HepG2 (cell line): ENCODE results near the gene TNP2. TPM values are rescaled to one million over a fixed set of nuclear protein-coding genes. Genes with fewer than 3 reads are reported as not detected.

Experiments
- ARID2 ChIP-seq: sonication (generic); formaldehyde crosslinking; IDR thresholded peaks from 2 replicates; pipeline ENCODE4 v1.8.1; 2022; ENCODE audit warnings: mild to moderate bottlenecking, missing genetic modification reagents, borderline replicate concordance
- E2F2 ChIP-seq: sonication (generic); formaldehyde crosslinking; IDR thresholded peaks from 2 replicates; pipeline ENCODE4 v1.4.0; 2020; ENCODE audit warnings: missing genetic modification reagents, borderline replicate concordance
- HMGXB4 ChIP-seq, 2 experiments: sonication (generic) in 1 of 2; formaldehyde crosslinking in 1 of 2; IDR thresholded peaks; 2 replicates each; pipeline versions ENCODE4 v1.4.0 to v1.6.1; 2018 to 2020; ENCODE audit warnings: missing genetic modification reagents in 2 of 2, borderline replicate concordance in 1 of 2, low read depth in 1 of 2, mild to moderate bottlenecking in 1 of 2, missing biosample characterization in 1 of 2
- SIX4 ChIP-seq: sonication (generic); formaldehyde crosslinking; IDR thresholded peaks from 2 replicates; pipeline ENCODE4 v1.4.0; 2020; ENCODE audit warnings: missing genetic modification reagents
- SP140L ChIP-seq: sonication (generic); formaldehyde crosslinking; IDR thresholded peaks from 2 replicates; pipeline ENCODE4 v1.4.0; 2020; ENCODE audit warnings: missing genetic modification reagents, borderline replicate concordance
- ZNF44 ChIP-seq: sonication (generic); formaldehyde crosslinking; IDR thresholded peaks from 2 replicates; pipeline ENCODE4 v1.5.1; 2020; ENCODE audit warnings: mild to moderate bottlenecking, missing genetic modification reagents
- polyA plus RNA-seq, 8 experiments: library from polyadenylated mRNA; depleted of rRNA in 3 of 8; stranded (reverse) in 7 of 8; unstranded in 1 of 8; fragments of >200 nt; fragmentation: Illumina TruSeq in 4 of 8; extraction: Trizol in 4 of 8; gene quantifications; 2 replicates each; pipeline versions ENCODE4 v1.2.1 to v1.2.3, GENCODE V29; 2011 to 2016; ENCODE audit warnings: low read depth in 4 of 8, missing spikeins in 1 of 8, mixed read lengths in 1 of 8; ENCODE audit not compliant: insufficient read depth in 1 of 8
- total RNA-seq, 5 experiments: library from RNA; depleted of rRNA; stranded (reverse); fragments of >200 nt; fragmentation: Illumina TruSeq; extraction: Trizol; gene quantifications; 2 replicates each; pipeline ENCODE4 v1.2.3, GENCODE V29; 2016; ENCODE audit warnings: low read depth in 1 of 5
- TF ChIP-seq, protein P1 (sequence below): sonication (generic); formaldehyde crosslinking; IDR thresholded peaks from 2 replicates; pipeline ENCODE4 v1.4.0; 2020; ENCODE audit warnings: mild to moderate bottlenecking, low read depth, missing genetic modification reagents
- TF ChIP-seq, protein P2 (sequence below): sonication (generic); formaldehyde crosslinking; IDR thresholded peaks from 2 replicates; pipeline ENCODE4 v1.4.0; 2020; ENCODE audit warnings: missing genetic modification reagents
- TF ChIP-seq, protein P3 (sequence below): sonication (generic); formaldehyde crosslinking; IDR thresholded peaks from one replicate; pipeline ENCODE4 v1.5.1; 2020; ENCODE audit warnings: mild to moderate bottlenecking, missing genetic modification reagents; ENCODE audit errors: not compliant biosample characterization

The TNP2 gene
- total and polyA plus RNA-seq, 2 of the 13 experiments (the other 11 are each of a cell fraction or from before 2014, with no cell fraction given) = not detected

DNA sequence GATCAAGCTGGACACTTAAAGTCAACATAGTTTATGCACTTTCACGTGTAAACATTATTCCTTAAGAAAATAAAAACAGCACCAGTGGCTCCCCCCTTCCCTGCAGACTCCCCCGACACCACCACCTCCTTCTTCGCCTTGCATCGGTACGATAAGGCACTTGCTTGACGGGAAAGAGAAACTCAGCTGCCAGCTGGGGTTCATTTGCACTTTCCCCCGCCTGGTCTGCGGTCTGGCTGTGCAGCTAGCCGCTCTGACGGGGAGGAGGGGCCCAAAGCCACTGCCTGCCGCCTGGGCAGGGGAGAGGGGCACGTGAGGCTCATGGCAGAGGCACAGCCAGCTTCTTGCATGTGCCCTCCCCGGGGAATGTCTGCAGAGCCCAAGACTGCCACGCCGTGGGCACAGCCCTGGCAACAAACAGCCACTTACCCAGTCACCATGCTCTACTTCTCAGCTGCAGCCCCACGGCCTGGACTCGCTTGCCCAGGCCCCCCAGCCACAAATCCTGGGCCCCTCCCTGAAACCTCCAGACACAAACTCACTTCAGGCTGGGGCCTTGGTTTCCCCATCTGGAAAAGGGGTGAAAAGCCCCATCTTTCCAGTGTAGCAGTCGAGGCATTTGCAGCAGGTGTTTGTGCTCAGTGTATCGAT, 28.5 kb upstream of the TNP2 start (continued):
- TF ChIP-seq, protein P1, sequence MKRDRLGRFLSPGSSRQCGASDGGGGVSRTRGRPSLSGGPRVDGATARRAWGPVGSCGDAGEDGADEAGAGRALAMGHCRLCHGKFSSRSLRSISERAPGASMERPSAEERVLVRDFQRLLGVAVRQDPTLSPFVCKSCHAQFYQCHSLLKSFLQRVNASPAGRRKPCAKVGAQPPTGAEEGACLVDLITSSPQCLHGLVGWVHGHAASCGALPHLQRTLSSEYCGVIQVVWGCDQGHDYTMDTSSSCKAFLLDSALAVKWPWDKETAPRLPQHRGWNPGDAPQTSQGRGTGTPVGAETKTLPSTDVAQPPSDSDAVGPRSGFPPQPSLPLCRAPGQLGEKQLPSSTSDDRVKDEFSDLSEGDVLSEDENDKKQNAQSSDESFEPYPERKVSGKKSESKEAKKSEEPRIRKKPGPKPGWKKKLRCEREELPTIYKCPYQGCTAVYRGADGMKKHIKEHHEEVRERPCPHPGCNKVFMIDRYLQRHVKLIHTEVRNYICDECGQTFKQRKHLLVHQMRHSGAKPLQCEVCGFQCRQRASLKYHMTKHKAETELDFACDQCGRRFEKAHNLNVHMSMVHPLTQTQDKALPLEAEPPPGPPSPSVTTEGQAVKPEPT (CRISPR knock-in tag) = peak; percentile 81; the same call in 1 of the 2 replicates
- TF ChIP-seq E2F2 (CRISPR knock-in tag) (peak; percentile 52; the same call in 1 of the 2 replicates), ARID2 (CRISPR knock-in tag) (peak; percentile 94), HMGXB4 (CRISPR knock-in tag; IDR thresholded peaks at IDR 0.05; ENCODE audit: borderline replicate concordance in 1 of 2, low read depth in 1 of 2) (peak in 1 of 2 experiments; percentile 23; a peak in 2 of 4 replicates), SIX4 (0 out of 2 replicates have a peak, but pooled peaks have one; percentile 13), ZNF44 (no peak; the same call in 1 of the 2 replicates), SP140L (CRISPR knock-in tag) (no peak)
- TF ChIP-seq, protein P2, sequence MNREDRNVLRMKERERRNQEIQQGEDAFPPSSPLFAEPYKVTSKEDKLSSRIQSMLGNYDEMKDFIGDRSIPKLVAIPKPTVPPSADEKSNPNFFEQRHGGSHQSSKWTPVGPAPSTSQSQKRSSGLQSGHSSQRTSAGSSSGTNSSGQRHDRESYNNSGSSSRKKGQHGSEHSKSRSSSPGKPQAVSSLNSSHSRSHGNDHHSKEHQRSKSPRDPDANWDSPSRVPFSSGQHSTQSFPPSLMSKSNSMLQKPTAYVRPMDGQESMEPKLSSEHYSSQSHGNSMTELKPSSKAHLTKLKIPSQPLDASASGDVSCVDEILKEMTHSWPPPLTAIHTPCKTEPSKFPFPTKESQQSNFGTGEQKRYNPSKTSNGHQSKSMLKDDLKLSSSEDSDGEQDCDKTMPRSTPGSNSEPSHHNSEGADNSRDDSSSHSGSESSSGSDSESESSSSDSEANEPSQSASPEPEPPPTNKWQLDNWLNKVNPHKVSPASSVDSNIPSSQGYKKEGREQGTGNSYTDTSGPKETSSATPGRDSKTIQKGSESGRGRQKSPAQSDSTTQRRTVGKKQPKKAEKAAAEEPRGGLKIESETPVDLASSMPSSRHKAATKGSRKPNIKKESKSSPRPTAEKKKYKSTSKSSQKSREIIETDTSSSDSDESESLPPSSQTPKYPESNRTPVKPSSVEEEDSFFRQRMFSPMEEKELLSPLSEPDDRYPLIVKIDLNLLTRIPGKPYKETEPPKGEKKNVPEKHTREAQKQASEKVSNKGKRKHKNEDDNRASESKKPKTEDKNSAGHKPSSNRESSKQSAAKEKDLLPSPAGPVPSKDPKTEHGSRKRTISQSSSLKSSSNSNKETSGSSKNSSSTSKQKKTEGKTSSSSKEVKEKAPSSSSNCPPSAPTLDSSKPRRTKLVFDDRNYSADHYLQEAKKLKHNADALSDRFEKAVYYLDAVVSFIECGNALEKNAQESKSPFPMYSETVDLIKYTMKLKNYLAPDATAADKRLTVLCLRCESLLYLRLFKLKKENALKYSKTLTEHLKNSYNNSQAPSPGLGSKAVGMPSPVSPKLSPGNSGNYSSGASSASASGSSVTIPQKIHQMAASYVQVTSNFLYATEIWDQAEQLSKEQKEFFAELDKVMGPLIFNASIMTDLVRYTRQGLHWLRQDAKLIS (CRISPR knock-in tag) = no peak
- TF ChIP-seq, protein P3, sequence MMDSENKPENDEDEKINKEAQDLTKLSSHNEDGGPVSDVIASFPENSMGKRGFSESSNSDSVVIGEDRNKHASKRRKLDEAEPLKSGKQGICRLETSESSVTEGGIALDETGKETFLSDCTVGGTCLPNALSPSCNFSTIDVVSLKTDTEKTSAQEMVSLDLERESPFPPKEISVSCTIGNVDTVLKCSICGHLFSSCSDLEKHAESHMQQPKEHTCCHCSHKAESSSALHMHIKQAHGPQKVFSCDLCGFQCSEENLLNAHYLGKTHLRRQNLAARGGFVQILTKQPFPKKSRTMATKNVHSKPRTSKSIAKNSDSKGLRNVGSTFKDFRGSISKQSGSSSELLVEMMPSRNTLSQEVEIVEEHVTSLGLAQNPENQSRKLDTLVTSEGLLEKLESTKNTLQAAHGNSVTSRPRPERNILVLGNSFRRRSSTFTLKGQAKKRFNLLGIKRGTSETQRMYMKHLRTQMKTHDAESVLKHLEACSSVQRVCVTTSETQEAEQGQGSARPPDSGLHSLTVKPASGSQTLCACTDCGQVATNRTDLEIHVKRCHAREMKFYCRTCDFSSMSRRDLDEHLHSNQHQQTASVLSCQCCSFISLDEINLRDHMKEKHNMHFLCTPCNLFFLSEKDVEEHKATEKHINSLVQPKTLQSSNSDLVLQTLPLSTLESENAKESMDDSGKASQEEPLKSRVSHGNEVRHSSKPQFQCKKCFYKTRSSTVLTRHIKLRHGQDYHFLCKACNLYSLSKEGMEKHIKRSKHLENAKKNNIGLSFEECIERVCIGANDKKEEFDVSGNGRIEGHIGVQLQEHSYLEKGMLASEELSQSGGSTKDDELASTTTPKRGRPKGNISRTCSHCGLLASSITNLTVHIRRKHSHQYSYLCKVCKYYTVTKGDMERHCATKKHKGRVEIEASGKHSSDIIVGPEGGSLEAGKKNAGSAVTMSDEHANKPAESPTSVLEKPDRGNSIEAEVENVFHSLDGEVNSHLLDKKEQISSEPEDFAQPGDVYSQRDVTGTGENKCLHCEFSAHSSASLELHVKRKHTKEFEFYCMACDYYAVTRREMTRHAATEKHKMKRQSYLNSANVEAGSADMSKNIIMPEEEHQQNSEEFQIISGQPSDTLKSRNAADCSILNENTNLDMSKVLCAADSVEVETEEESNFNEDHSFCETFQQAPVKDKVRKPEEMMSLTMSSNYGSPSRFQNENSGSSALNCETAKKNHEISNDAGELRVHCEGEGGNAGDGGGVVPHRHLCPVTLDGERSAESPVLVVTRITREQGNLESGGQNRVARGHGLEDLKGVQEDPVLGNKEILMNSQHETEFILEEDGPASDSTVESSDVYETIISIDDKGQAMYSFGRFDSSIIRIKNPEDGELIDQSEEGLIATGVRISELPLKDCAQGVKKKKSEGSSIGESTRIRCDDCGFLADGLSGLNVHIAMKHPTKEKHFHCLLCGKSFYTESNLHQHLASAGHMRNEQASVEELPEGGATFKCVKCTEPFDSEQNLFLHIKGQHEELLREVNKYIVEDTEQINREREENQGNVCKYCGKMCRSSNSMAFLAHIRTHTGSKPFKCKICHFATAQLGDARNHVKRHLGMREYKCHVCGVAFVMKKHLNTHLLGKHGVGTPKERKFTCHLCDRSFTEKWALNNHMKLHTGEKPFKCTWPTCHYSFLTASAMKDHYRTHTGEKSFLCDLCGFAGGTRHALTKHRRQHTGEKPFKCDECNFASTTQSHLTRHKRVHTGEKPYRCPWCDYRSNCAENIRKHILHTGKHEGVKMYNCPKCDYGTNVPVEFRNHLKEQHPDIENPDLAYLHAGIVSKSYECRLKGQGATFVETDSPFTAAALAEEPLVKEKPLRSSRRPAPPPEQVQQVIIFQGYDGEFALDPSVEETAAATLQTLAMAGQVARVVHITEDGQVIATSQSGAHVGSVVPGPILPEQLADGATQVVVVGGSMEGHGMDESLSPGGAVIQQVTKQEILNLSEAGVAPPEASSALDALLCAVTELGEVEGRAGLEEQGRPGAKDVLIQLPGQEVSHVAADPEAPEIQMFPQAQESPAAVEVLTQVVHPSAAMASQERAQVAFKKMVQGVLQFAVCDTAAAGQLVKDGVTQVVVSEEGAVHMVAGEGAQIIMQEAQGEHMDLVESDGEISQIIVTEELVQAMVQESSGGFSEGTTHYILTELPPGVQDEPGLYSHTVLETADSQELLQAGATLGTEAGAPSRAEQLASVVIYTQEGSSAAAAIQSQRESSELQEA = peak; percentile 81
